ENCODE results near the gene DHRS7C.
"Not testable (repeated sequence)": the region's sequence is repeated elsewhere in the genome, so short reads cannot be mapped to it uniquely, and the experiment has no call there.

Gene DHRS7C

DNA sequence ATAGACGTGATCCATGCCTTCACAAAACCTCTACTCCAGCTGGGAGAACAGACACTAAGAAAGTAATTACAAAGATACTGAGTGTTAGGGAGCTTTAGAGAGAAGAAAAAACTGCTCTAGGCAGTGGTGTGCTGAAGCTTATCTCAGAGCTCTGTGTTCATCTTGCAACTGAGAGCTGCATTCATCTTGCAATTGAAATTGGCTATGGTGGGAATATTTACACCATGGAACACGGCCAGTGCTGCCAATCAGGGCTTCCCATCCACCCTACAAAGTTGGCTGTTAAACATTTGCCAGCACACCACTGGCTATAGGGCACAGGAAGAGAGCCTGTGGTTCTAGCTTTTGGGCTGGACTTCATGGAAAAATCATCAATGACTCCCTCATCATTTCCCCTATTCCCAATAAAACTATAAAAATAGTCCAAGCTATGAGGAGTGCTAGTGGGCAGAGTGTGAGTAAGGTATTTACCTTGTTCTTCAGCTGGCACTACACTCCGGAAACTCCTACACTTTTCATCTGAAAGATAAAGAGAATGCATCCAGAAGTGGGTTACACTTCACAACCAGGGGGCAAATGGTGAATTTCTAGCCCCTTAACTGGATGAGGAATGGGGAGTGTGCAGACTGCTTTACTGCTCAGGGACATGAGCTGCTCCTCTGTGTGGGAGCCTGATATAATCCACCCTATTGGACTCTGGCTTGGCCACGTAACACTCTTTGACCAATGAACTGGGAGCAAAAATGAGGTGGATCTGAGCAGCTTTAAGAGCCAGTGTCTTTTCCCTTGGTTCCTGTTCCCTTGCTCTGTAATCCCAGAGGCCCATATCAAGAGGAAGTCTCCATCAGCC lies 18.9 kb upstream of the DHRS7C start:
- DNase-seq (ENCODE audit: low spot score): no peak

DNA sequence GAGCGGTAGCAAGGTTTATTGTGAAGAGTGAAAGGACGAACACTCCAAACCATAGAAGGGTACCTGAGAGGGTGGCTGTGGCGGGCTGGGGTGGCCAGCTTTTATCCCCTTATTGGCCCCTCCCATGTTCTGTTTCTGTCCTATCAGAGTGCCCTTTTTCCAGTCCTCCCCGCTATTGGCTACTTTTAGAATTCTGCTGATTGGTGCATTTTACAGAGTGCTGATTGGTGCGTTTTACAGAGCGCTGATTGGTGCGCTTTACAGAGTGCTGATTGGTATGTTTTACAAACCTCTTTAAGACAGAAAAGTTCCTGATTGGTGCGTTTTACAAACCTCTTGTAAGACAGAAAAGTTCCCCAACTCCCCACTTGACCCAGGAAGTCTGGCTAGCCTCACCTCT lies 18.0 kb upstream of the DHRS7C start:
- DNase-seq (ENCODE audit: low spot score): no peak

DNA sequence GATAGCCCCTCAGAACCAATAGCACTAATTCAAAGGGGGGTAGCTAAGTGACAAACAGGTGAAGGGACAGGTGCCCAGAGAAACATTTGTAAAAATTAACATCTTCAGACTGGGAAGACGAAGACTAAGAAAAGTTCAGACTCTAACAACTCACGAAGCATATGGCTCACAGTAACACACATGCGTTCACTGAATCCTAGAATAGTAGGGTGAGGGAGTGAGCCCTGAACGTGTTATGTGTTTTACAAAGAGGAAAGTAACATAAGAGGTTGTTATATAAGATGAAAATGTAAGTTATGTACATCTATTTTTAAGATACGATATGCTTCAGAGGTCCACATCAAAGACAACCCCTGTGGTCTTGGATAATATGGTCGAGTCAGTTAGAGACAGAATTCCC lies 15.3 kb upstream of the DHRS7C start:
- DNase-seq (ENCODE audit: low spot score): no peak

DNA sequence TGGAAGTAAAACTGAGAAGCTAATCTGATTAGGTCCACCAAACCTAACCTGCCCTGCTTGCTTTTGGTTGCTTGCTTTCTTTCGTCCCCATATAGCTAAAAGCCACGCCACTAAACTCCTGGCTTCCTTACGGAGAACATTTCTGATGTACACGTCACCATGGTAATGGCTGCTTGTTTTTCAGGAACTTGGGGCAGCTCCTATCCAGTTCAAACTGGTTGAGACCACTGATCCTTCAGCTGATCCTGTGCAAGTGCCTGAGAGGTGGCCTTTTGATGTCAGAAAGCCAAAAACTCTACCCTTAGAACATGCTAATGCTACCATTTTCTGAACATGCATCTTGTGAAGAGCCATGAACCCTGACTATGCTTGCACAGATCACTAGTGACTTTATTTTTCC lies 14.4 kb upstream of the DHRS7C start:
- no peak for DNase-seq (ENCODE audit: low spot score)

DNA sequence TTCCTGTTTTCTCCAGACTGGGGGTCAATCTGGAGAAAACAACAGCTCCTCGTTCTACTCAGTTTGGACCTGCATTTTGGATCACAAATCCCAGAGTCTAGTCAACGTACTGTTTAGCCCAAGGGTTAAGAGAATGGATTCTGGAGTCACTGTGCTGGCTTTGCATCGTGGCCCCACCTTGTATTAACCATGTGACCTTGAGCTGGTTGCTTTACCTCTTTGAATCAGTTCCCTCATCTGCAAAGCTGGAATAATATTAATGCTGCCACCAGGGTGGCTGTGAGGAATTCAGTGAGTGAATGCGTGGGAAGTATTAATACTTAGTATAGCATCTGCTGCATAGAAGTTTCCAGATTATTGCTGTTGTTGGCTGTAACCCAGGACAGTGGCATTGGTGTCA lies 11.3 kb upstream of the DHRS7C start:
- no peak for DNase-seq (ENCODE audit: low spot score)

DNA sequence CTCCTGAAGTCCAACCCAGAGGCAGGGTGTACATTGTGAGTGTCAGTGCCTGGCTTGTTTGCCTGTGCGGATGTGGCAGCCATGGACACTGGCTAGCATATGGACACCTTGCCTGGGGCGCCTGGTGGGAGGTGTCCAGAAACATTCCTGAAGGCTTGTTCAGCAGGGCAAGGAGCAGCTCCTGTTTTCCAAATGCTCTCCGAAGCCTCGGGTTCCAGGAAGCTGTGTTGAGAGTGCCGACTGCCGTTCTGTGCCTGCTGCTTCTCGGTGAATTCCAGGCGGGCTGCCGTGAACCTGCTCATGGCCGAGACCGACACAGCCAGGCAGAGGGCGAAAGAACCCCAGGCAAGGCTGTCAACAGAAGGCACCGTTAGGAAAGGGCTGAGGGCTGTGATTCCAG lies 10.9 kb upstream of the DHRS7C start:
- DNase-seq (ENCODE audit: low spot score): peak; percentile 25

DNA sequence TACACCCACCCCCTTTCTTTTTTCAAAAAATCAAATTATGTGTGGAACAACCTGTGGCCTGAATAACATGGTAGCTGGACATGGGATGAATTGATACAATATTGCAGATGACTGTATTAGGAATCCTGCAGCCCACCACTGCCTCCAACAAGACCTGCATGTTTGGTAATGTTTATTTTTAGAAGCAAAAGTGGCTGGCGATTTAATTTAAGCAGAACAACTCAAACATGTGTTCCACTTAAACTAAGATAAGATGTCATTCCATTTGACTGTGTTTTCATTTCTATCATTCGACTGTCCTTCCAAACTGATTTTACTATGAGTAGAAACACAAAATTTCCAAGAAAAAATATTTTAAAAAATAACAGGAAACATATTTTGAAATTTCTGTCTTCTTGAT lies 10.1 kb upstream of the DHRS7C start:
- no peak for DNase-seq (ENCODE audit: low spot score)

DNA sequence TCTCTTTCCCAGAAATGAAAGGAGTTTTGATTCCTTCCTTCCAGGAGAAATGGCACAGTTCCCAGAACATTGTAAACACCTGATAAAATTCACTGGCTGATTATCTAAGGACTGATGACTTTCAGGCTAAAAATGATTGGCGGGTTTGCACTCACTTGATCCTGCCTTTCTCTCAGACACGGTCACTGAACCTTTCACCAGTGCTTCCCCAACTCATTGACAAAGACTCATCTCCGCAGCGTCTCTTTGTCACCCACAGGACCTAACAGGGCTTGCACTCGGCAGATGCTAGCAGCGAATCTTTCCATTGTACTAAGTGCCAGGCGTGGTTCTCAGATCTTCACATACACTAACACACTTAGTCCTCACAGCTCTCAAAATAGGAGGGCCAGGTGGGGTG lies 7.3 kb upstream of the DHRS7C start:
- no peak for DNase-seq (ENCODE audit: low spot score)

DNA sequence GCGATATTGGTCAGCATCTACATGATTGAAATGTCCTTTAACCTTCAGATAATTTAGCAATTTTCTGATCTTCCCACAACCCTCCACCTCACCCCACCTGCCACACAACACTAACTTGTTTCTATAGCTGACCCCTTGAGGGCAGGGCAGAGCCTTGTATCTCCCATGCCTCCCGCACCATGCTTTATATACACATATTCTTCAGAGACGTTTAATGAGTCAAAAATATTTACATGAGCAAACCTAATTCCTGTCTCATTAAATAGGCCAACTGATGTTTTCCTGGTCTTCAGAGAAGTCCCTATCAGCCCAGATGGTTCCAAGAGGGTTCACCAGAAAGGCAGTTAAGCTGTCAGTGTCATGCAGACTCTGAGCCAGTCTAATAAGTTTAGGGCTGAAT lies 6.6 kb upstream of the DHRS7C start:
- DNase-seq (ENCODE audit: low spot score): no peak

DNA sequence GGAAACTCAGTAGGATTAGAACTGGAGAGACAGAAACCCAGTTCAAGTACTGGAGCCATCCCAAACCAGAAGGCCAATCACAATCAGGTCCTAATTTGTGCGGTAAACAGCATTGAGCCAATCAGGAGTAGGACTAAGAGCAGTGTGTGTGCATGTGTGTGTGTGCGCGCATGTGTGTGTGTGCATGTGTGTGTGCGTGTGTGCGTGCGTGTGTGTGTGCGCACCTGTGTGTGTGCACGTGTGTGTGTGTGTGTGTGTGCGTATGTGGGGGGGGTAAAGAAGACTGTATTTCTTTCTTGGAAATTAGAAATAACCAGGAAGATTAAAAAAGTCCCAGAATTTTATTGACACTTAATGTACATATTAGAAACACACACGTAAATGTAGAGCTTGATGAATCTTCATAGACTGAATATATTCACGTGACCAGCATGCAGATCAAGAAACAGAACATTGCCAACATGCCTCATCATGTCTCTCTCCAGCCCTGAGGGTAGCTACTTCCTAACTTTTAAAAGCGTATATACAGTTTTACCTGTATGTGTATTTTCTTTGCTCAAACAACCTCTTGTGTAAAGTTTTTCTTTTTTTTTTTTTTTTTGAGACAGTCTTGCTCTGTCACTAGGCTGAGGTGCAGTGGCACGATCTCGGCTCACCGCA lies 919 bp upstream of the DHRS7C start:
- no peak for DNase-seq (ENCODE audit: low spot score)

DNA sequence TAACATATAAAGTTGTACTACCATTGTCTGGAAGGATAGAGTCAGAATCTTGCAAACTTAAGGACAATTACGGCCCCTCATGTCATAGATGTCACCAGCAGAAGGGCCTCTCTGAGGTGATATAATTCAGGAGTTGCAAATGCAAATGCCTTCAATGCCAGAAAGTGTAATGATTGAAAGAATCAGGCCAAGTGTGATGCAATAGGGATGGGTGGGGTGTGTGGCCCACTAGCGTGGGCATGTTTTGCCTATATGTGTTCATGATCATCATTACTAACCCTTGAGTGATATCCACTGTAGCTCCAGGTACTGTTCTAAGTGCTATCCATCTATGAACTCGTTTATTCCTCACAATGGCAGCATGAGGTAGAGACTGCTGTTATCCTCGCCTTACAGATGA lies 1.1 kb downstream of the DHRS7C start:
- no peak for DNase-seq (ENCODE audit: low spot score)

DNA sequence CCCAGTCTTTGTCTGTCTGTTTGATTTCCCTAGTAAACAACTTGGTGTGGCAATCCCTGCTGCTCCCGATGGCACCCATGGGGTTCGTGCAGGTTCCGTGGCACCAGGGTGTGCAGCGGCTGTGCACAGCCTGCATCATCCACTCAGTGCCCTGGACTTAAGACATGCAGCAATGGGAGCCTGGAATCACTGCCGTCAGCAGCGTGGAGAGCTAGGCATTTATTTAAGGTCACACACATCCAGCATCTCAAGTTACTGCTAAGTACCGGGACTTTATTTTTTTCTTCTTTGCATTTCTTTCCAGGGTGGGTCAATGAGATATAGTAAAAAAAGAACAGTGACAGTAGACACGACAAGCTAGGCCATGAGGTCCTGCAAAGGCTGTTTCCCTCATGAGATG lies 2.8 kb downstream of the DHRS7C start:
- DNase-seq (ENCODE audit: low spot score): no peak

DNA sequence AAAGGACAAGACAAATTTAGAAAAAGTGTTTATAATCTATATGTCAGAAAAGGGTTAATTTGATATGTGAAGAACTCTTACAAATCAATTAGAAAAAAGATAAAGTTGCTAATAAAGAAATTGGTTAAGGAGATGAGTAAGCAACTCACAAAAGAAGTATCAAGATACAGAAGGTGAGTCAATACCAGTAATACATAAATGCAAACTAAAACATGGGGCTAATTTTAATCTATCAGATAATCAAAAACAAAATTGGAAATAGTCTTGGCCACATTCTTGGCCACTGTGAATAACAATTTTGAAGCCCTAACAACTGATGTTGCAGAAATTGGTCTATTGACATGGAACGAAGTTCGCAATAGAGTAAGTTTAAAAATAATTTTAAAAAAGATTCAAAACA lies 6.8 kb downstream of the DHRS7C start:
- DNase-seq (ENCODE audit: low spot score): no peak

DNA sequence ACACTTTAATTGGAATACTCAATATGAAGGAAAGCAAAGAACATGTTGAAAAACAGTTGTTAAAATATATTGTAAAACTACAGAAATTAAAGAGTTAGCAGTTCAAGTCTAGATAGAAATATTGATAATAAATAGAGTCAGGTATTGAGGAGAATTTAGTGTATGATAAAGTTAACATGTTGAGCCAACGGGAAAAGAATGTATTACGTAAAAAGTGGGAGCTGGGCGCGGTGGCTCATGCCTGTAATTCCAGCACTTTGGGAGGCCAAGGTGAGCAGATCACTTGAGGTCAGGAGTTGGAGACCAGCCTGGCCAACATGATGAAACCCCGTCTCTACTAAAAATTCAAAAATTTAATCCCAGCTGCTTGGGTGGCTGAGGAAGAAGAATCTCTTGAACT lies 7.9 kb downstream of the DHRS7C start:
- not testable (repeated sequence) for DNase-seq (ENCODE audit: low spot score)

DNA sequence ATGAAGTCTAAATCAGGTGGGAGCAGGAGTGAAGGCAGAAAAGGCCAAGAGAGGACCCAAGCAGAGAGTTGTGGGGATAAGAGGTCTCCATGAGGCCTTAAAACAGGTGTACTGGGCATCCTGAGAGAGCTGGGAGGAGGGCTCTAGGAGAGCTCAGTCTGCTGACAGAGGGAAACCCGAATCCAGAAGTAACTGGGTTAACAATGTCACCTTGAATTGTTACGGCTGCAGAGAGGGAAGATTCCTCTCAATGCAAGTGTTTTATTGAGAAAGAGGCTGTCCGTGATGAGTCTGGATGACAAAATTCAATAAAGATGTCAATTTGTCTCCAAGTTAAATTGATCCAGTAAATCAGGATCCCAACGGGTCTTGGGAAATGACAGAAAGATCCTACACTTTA lies 8.3 kb downstream of the DHRS7C start:
- DNase-seq (ENCODE audit: low spot score): no peak

DNA sequence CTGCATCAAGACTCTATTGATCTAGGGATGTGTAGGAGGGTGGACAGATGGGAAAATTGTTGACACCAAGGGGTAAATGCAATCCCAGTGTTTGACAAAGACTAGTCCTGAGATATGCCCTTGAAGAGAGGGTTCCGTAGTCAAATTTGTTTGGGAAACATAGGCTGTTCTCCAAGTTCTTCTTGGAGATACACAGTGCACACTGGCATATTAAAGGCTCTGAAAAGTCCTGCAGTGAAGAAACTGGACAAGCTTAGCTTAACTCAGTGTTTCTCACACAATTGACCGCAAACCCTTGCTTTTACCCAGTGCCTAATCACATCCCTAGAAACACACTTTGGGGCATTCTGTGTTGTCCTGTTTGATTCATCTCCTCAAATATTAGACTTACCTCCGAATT lies 10.8 kb downstream of the DHRS7C start:
- no peak for DNase-seq (ENCODE audit: low spot score)

DNA sequence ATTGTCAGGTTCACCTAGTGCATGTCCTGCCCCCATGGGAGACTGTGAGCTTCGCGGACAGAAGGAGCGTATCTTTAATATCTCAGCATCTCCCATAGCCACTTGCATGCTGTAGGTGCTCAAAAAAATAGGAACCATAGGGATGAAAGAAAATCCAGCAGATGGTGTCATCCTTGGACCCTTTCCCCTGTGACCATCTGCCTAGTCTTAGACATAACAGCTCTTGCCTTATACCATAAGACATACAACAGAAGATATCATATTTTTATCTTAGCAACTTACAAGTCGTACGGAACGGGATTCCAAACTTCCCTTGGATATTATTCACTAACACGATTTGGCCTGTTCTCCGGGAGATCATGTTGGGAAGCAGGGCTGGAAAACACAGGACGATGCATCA lies 14.5 kb downstream of the DHRS7C start:
- no peak for DNase-seq (ENCODE audit: low spot score)

DNA sequence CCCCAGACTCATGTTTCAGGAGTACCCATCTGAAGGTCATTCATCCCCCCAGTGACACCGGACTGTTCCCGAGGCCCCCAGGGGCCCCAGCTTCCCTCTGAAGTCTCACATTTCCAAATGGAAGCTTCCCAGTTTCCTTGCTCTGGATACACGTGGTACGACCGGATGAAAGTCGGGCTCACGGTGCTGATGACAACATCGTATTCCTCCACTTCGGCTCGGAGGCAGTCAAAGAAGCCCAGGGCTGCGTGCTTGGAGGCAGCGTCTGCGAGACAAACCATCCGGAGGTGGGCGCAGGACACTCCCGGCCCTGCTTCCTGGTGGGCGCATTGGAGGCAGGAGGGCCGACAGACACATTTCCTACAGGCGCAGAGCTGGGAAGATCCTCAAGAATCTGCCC lies 18.7 kb downstream of the DHRS7C start:
- no peak for DNase-seq (ENCODE audit: low spot score)

DNA sequence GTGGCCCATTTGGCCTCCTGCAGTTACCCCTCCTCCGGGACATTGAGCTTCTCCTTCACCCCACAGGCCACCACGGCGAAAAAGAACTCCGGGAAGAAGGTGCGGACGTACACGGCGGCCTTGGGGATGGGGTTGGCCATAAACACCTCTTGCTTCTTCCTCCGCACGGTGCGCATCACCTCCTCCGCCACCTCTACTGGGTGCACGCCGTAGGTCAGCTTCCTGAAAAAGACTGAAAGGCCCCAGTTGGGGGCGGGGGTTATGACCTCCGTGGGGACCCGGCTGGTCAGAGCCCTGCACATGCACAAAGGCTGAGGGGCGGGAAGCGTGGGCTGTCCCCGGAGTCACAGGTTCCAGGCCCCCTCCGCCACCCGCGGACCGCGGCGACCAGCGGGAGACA lies 19.9 kb downstream of the DHRS7C start:
- no peak for DNase-seq (ENCODE audit: low spot score)

DNA sequence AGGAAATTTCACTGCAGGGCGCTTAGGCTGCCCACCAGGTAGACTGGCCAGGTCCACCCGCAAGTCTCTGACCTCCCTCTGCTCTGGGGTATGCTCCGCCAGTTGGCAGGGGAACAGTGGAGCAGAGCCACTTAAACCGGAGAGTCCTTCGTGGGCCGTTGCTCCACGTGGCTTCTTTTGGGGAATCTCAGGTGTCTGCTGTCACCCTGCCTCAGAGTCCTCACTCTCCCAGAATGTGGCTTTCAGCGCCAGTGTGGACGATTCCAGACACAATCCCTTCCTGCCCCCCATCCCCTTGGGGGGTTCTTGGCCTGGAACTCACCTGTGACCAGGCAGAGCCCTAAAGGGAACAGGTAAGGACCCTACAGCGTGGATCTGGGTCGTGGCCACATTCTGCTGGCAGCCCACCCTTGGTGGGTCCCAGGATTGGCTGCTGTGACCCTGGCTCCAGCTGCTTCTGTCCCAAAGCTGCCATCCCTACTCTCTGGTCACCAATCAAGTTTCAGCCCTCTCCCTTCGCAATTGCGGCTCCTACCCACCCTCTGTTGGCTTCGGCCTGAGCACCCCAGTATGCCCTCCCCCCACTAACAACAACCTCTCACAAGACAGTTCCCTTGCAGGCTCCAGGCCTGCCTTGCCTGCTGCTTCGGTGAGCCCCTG lies 22.2 kb downstream of the DHRS7C start:
- DNase-seq (ENCODE audit: low spot score): no peak

DNA sequence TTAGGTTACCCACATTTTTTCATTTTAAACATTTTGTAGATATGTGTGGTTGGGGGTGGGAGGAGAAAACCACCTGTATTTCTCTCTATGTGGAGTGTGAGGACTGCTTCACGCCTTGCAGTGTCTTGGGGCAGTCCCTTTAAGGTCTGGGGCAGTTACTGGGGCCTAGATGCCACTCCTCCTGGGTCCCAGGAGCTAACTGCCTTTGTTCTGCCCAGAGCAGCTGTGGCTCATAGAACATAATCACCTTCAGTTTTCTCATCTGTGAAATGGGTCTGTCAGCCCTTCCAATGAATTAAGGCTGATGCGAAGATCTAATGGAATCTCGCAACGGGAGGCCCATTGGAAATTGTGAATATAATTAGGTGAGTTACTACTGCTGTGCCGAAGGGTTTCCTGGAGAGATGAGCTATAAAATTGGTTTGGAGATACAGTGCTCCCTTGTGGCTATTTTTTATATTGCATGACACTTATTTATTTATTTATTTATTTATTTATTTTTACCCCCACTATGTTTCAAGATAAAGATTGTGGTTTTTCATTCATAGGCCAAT lies 22.9 kb downstream of the DHRS7C start:
- peak; percentile 59 for DNase-seq (ENCODE audit: low spot score)

DNA sequence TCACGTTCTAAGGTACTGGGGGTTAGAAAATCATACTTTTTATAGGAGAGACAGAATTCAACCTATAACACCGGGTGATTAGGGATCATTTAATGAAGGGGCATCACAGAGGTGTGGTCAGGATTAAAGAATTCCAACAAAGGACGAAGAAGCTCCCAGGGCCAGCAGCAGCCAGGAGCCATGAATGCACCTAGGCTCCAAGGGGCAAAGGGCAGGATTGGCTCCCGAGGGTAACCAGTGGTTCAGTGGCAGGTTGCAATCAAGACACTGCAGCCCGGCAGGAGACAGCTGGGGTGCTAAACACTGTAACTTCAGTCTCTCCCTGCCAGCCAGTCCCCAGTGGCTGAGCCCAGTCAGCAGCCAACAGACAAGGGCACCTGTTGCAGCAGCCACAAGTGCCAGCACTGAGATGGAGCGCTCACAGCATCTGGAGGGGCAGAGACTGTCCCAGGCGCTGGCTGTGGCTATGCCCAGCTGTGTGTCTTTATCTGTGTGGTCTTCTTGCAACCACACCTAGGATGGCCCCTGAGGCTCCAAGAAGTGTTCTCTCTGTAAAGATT lies 23.9 kb downstream of the DHRS7C start:
- no peak for DNase-seq (ENCODE audit: low spot score)

DNA sequence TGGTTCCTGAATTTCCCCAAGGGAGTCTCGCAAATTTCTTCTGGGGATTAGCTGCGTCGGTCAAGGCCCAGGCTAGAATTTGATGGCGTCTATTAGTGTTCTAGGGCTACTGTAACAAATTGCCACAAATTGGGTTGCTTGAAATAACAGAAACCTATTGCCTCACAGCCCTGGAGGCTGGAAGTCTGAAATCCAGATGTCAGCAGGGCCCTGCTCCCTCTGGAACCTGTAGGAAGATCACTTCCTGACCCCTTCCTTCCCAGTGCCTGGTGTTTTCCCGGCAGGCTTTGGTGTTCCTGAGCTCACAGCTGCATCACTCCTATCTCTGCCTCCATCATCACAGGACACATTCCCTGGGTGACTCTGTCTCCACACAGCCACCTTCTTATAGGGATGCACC lies 24.4 kb downstream of the DHRS7C start:
- DNase-seq (ENCODE audit: low spot score): no peak

All from kidney tubule cell (primary cell).